H1 (cell line): ENCODE measurements around the gene KIF3B. TPM values are rescaled to one million over a fixed set of nuclear protein-coding genes. Genes with fewer than 3 reads are reported as not detected.

Experiments
- CTCF ChIA-PET: fragments of 300-600 bp; sonication (Branson Sonifier 250); formaldehyde crosslinking; loops from one replicate; lab custom pipeline; 2021; ENCODE audit not compliant: partially characterized antibody; lab: Charles Lee
- POLR2A ChIA-PET: fragments of 300-600 bp; sonication (Branson Sonifier 250); formaldehyde crosslinking; loops from one replicate; lab custom pipeline; 2021; ENCODE audit warnings: inconsistent platforms; ENCODE audit not compliant: partially characterized antibody; lab: Charles Lee
- DNase-seq, 2 experiments: peaks; one replicate each; pipeline versions ENCODE4 v3.0.0 to v3.0.0-alpha.2; 2010 to 2022; ENCODE audit warnings: low spot score in 2 of 2, low read depth in 1 of 2, mixed read lengths in 1 of 2
- FAIRE-seq: peaks from 2 replicates; lab custom pipeline; 2011; peaks lifted over from hg19 to GRCh38; lab: Jason Lieb, UNC
- H2AFZ ChIP-seq: 2 replicates; pipeline ENCODE4 v1.8.1; 2012; ENCODE audit warnings: low read length, inconsistent platforms
- H2AK5ac ChIP-seq: 2 replicates; pipeline ENCODE4 v1.6.1; 2013; ENCODE audit warnings: low read depth, low read length
- H2BK120ac ChIP-seq: replicated peaks from 2 replicates; pipeline ENCODE3; 2013; ENCODE audit warnings: low read depth, low read length, inconsistent platforms
- H2BK12ac ChIP-seq: 2 replicates; pipeline ENCODE4 v1.6.1; 2013; ENCODE audit warnings: low read depth, low read length
- H2BK15ac ChIP-seq: 2 replicates; pipeline ENCODE4 v1.6.1; 2013; ENCODE audit warnings: low read length
- H2BK20ac ChIP-seq: 2 replicates; pipeline ENCODE4 v1.6.1; 2013; ENCODE audit warnings: low read length
- H2BK5ac ChIP-seq: 2 replicates; pipeline ENCODE4 v1.6.1; 2013; ENCODE audit warnings: low read depth, low read length
- H3K14ac ChIP-seq: 2 replicates; pipeline ENCODE4 v1.6.1; 2013; ENCODE audit warnings: inconsistent platforms; ENCODE audit not compliant: insufficient read length
- H3K18ac ChIP-seq: 2 replicates; pipeline ENCODE4 v1.6.1; 2013; ENCODE audit warnings: low read length; ENCODE audit errors: extremely low read depth
- H3K23ac ChIP-seq: 2 replicates; pipeline ENCODE4 v1.6.1; 2013; ENCODE audit warnings: inconsistent platforms; ENCODE audit not compliant: insufficient read length
- H3K23me2 ChIP-seq: 2 replicates; pipeline ENCODE4 v1.6.1; 2013; ENCODE audit warnings: low read depth, low read length
- H3K27ac ChIP-seq: 2 replicates; pipeline ENCODE4 v1.6.1; 2011; ENCODE audit warnings: low read depth, low read length, inconsistent platforms
- H3K27me3 ChIP-seq, 4 experiments: replicated peaks in 1 of 4; 1 replicate in 1 of 4; 2 replicates in 3 of 4; pipeline versions ENCODE4 v1.6.1 to v1.8.1; 2011 to 2013; ENCODE audit warnings: low read length in 3 of 4, mild to moderate bottlenecking in 3 of 4, inconsistent platforms in 2 of 4, mixed read lengths in 2 of 4, moderate library complexity in 1 of 4; ENCODE audit not compliant: control insufficient read depth in 3 of 4, insufficient read depth in 3 of 4; ENCODE audit errors: extremely low read depth in 1 of 4
- H3K36me3 ChIP-seq, 4 experiments: 2 replicates each; pipeline versions ENCODE4 v1.6.1 to v1.8.1; 2011 to 2013; ENCODE audit warnings: mild to moderate bottlenecking in 4 of 4, low read length in 3 of 4, moderate library complexity in 2 of 4, control low read depth in 1 of 4, inconsistent platforms in 1 of 4; ENCODE audit not compliant: insufficient read depth in 4 of 4, control insufficient read depth in 2 of 4
- H3K4ac ChIP-seq: replicated peaks from 2 replicates; pipeline ENCODE3; 2013; ENCODE audit warnings: low read length, low read depth, mixed read lengths, inconsistent platforms; ENCODE audit not compliant: insufficient read length
- H3K4me1 ChIP-seq, 4 experiments: replicated peaks in 1 of 4; 1 replicate in 1 of 4; 2 replicates in 3 of 4; pipeline versions ENCODE4 v1.6.1 to v1.8.1; 2011 to 2013; ENCODE audit warnings: low read length in 3 of 4, inconsistent platforms in 2 of 4, mixed read lengths in 1 of 4; ENCODE audit not compliant: insufficient read depth in 4 of 4, control insufficient read depth in 3 of 4
- H3K4me2 ChIP-seq, 2 experiments: 2 replicates each; pipeline versions ENCODE4 v1.6.1 to v1.8.1; 2011 to 2013; ENCODE audit warnings: low read depth in 2 of 2, low read length in 2 of 2, control low read depth in 1 of 2, inconsistent platforms in 1 of 2, mild to moderate bottlenecking in 1 of 2; ENCODE audit not compliant: insufficient read depth in 1 of 2
- H3K4me3 ChIP-seq, 4 experiments: fragments of 200-600, 300-600 bp in 1 of 4; sonication (generic), shearing (Covaris generic), sonication (Bioruptor Twin) in 1 of 4; 2 replicates each; pipeline versions ENCODE4 v1.5.1 to v1.8.1; 2011 to 2016; ENCODE audit warnings: low read length in 4 of 4, low read depth in 3 of 4, control low read depth in 2 of 4, inconsistent platforms in 2 of 4, mild to moderate bottlenecking in 2 of 4, mixed read lengths in 1 of 4, moderate library complexity in 1 of 4; ENCODE audit not compliant: insufficient read depth in 2 of 4; ENCODE audit errors: extremely low read depth in 1 of 4
- H3K56ac ChIP-seq: replicated peaks from 2 replicates; pipeline ENCODE3; 2013; ENCODE audit warnings: low read depth, mild to moderate bottlenecking, mixed read lengths, low read length, inconsistent platforms; ENCODE audit not compliant: insufficient read length
- H3K79me1 ChIP-seq: 2 replicates; pipeline ENCODE4 v1.6.1; 2013; ENCODE audit warnings: low read depth, low read length, control low read depth
- H3K79me2 ChIP-seq, 2 experiments: 2 replicates each; pipeline versions ENCODE4 v1.6.1 to v1.8.1; 2012 to 2013; ENCODE audit warnings: low read length in 2 of 2, mild to moderate bottlenecking in 2 of 2, inconsistent platforms in 1 of 2; ENCODE audit not compliant: insufficient read depth in 2 of 2, control insufficient read depth in 1 of 2
- H3K9ac ChIP-seq, 4 experiments: replicated peaks in 1 of 4; 1 replicate in 1 of 4; 2 replicates in 3 of 4; pipeline versions ENCODE4 v1.6.1 to v1.8.1; 2011 to 2013; ENCODE audit warnings: low read depth in 3 of 4, low read length in 3 of 4, control low read depth in 2 of 4, mild to moderate bottlenecking in 2 of 4, moderate library complexity in 2 of 4, inconsistent platforms in 1 of 4; ENCODE audit errors: extremely low read depth in 1 of 4
- H3K9me3 ChIP-seq, 2 experiments: 2 replicates each; pipeline versions ENCODE4 v1.6.1 to v1.8.1; 2012 to 2013; ENCODE audit warnings: mild to moderate bottlenecking in 2 of 2, moderate library complexity in 2 of 2, control low read depth in 1 of 2, inconsistent platforms in 1 of 2, low read depth in 1 of 2, low read length in 1 of 2, mixed read lengths in 1 of 2; ENCODE audit not compliant: insufficient read depth in 2 of 2
- H4K20me1 ChIP-seq, 2 experiments: replicated peaks in 1 of 2; 2 replicates each; pipeline versions ENCODE3 to v1.8.1; 2011 to 2013; ENCODE audit warnings: inconsistent platforms in 2 of 2, low read length in 2 of 2, mild to moderate bottlenecking in 1 of 2; ENCODE audit not compliant: insufficient read depth in 2 of 2, control insufficient read depth in 1 of 2
- H4K5ac ChIP-seq: 2 replicates; pipeline ENCODE4 v1.6.1; 2013; ENCODE audit warnings: low read length, low read depth, mixed read lengths, inconsistent platforms; ENCODE audit not compliant: insufficient read length
- H4K8ac ChIP-seq: 2 replicates; pipeline ENCODE4 v1.8.0; 2013; ENCODE audit warnings: mild to moderate bottlenecking, moderate library complexity, low read length, inconsistent platforms; ENCODE audit not compliant: insufficient read depth; ENCODE audit errors: extremely low read depth
- H4K91ac ChIP-seq: replicated peaks from 2 replicates; pipeline ENCODE3; 2013; ENCODE audit warnings: low read length, mixed read lengths, inconsistent platforms; ENCODE audit not compliant: insufficient read length
- BACH1 ChIP-seq: IDR thresholded peaks from 2 replicates; pipeline ENCODE4 v1.6.1; 2012; ENCODE audit warnings: low read length, improper control_type of control experiment
- EGR1 ChIP-seq: IDR thresholded peaks from 2 replicates; pipeline ENCODE4 v1.6.1; 2011; ENCODE audit warnings: low read depth, low read length, borderline replicate concordance
- JUN ChIP-seq: IDR thresholded peaks from 2 replicates; pipeline ENCODE4 v1.6.1; 2011; ENCODE audit warnings: low read depth, mild to moderate bottlenecking, improper control_type of control experiment, low read length
- JUND ChIP-seq: IDR thresholded peaks from 2 replicates; pipeline ENCODE4 v1.6.1; 2011; ENCODE audit warnings: mild to moderate bottlenecking, improper control_type of control experiment, low read length
- NRF1 ChIP-seq: IDR thresholded peaks from 2 replicates; pipeline ENCODE4 v1.6.1; 2011; ENCODE audit warnings: mild to moderate bottlenecking, low read depth, low read length, improper control_type of control experiment
- POLR2AphosphoS5 ChIP-seq: IDR thresholded peaks from 2 replicates; pipeline ENCODE4 v1.6.1; 2011; ENCODE audit warnings: low read depth, low read length
- RNF2 ChIP-seq: fragments of 200-900, 300-1000 bp; sonication (generic); IDR thresholded peaks from 2 replicates; pipeline ENCODE4 v1.7.1; 2016; ENCODE audit warnings: borderline replicate concordance, low read depth, mild to moderate bottlenecking, antibody characterized with exemption, low read length; ENCODE audit not compliant: poor library complexity, severe bottlenecking; ENCODE audit errors: missing control alignments
- SAP30 ChIP-seq: fragments of 300-600 bp; sonication (generic); IDR thresholded peaks from 2 replicates; pipeline ENCODE4 v1.7.1; 2012; ENCODE audit warnings: low read length, moderate library complexity, mild to moderate bottlenecking, inconsistent platforms; ENCODE audit not compliant: insufficient read depth, insufficient replicate concordance
- SIN3A ChIP-seq, 2 experiments: IDR thresholded peaks in 1 of 2; conservative IDR thresholded peaks in 1 of 2; 2 replicates each; pipeline ENCODE4 v1.6.1; 2011 to 2012; ENCODE audit warnings: low read length in 2 of 2, improper control_type of control experiment in 1 of 2, low read depth in 1 of 2, mild to moderate bottlenecking in 1 of 2
- SIX5 ChIP-seq: IDR thresholded peaks from 2 replicates; pipeline ENCODE4 v1.6.1; 2011; ENCODE audit warnings: mild to moderate bottlenecking, low read depth, low read length
- SRF ChIP-seq: IDR thresholded peaks from 2 replicates; pipeline ENCODE4 v1.6.1; 2011; ENCODE audit warnings: mild to moderate bottlenecking, low read depth, low read length, moderate library complexity
- TAF7 ChIP-seq: optimal IDR thresholded peaks from 2 replicates; pipeline ENCODE3; 2011; ENCODE audit warnings: low read depth, mild to moderate bottlenecking, inconsistent platforms, low read length, moderate library complexity, borderline replicate concordance
- TBP ChIP-seq: IDR thresholded peaks from 2 replicates; pipeline ENCODE4 v1.6.1; 2011; ENCODE audit warnings: low read depth, low read length, improper control_type of control experiment
- WGBS, 2 experiments: shearing (Covaris generic) in 1 of 2; methylation state at CpG; one replicate each; pipeline versions ENCODE4 v1.1.6 to v1.1.7; 2013 to 2015; ENCODE audit warnings: low lambda C conversion rate in 2 of 2, mixed read lengths in 2 of 2, inconsistent platforms in 1 of 2, low coverage in 1 of 2, missing lambda C conversion rate in 1 of 2; ENCODE audit not compliant: insufficient replicate concordance in 2 of 2, insufficient coverage in 1 of 2, insufficient read length in 1 of 2; ENCODE audit errors: extremely low coverage in 1 of 2, missing lambda C conversion rate in 1 of 2; 5-methylcytosine and 5-hydroxymethylcytosine counted together
- polyA plus RNA-seq, 7 experiments: library from polyadenylated mRNA; depleted of rRNA in 3 of 7; stranded (reverse) in 5 of 7; unstranded in 2 of 7; fragments of >200 nt in 5 of 7; fragments of 200-250 nt in 2 of 7; gene quantifications; 1 replicate in 5 of 7; 2 replicates in 1 of 7; 4 replicates in 1 of 7; pipeline versions ENCODE4 v1.2.1 to v1.2.3, GENCODE V29; 2011 to 2013; ENCODE audit warnings: missing spikeins in 2 of 7, mixed read lengths in 2 of 7
- total RNA-seq: library from RNA; stranded (reverse); fragmentation: NEBNext Ultra II Directional; extraction: Animal tissue kit (Norgen Biotek cat#: 25700); gene quantifications from 2 replicates; pipeline ENCODE4 v1.2.1, GENCODE V29; 2021

KIF3B gene
- total and polyA plus RNA-seq, 2 of the 8 experiments (the other 6 are each of a cell fraction or from before 2014, with no cell fraction given), result 10.1 to 22.4 TPM

DNA sequence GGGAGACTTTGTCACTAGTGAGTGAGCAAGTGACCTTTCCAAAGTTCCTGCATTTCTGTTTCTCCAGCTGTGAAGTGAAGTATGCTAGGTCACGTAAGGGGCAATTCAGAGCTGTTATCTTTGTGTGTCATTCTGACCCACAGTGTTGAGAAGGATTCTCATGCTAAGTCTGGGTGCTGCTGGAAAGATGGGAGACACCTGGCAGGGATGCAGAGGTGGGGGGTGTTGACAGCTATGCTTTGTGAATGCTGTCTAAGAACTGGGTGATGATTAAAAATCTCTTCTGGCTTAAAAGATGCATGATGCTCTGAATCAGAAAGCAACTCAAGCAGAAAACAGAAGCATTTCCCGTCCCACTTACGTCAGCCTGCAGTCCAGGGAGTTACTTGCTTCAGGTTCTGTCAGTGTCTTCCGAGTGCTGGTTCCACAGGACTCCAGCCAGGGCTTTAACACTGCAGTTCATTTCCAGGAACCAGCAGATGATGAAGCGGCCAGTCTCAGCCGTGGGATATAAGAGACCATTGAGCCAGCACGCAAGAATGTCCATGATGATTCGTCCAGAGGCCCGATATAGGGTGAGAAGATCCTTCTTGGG, 49.7 kb downstream of the KIF3B start:
- Histone ChIP-seq H3K14ac (no peak overlapping the region), H4K20me1 (peaks cover 0 to 2% of the 10 kb centered on the region in 2 experiments), H3K9ac (no peak overlapping the region), H3K4ac (no peak overlapping the region), H3K4me3 (no peak overlapping the region), H3K79me2 (no peaks in the 10 kb centered on the region), H2BK120ac (no peak overlapping the region), H2BK20ac (no peak overlapping the region), H3K79me1 (no peaks in the 10 kb centered on the region), H3K27ac (no peak overlapping the region), H3K4me2 (no peak overlapping the region), H4K5ac (no peak overlapping the region), H2BK5ac (no peak overlapping the region), H3K56ac (no peak overlapping the region), H2BK15ac (no peak overlapping the region), H2AFZ (no peak overlapping the region), H3K23me2 (no peaks in the 10 kb centered on the region), H3K9me3 (no peaks in the 10 kb centered on the region), H3K23ac (no peak overlapping the region), H3K4me1 (no peaks in the 10 kb centered on the region), H2AK5ac (no peak overlapping the region), H4K91ac (no peak overlapping the region), H3K27me3 (no peaks in the 10 kb centered on the region), H4K8ac (no peak overlapping the region), H2BK12ac (no peak overlapping the region), H3K36me3 (peaks cover 0 to 15% (median 5%) of the 10 kb centered on the region in 4 experiments; a peak in 4 of 8 replicates), H3K18ac (no peak overlapping the region)
- POLR2A ChIA-PET, result interaction anchor here (2.0 kb wide), 1 partner anchor 10 kb away, joined by 6 read pairs; no protein-coding TSS in a partner anchor
- WGBS, 2 experiments, result 95% methylated on average over 9 of the region's 9 CpGs; no CpG with 5 or more reads in 1 of the 2 experiments
- CTCF ChIA-PET, result interaction anchor here (1.8 kb wide), 1 partner anchor 10 kb away, joined by 7 read pairs; no protein-coding TSS in a partner anchor
- DNase-seq (no peak), FAIRE-seq (no peak)
- TF ChIP-seq SRF (no peak), JUND (no peak), POLR2AphosphoS5 (no peak), NRF1 (no peak), TAF7 (no peak), RNF2 (no peak), EGR1 (no peak), SIX5 (no peak), BACH1 (no peak), SAP30 (no peak), JUN (no peak), SIN3A (conservative IDR thresholded peaks at IDR 0.05 in 1 of 2, IDR thresholded peaks at IDR 0.05 in 1 of 2; ENCODE audit: low read depth in 1 of 2, low read length in 2 of 2) (no peak), TBP (no peak)
